Fibroblast of villous mesenchyme (primary cell): ENCODE measurements around the gene PID1. TPM values are rescaled to one million over a fixed set of nuclear protein-coding genes. Genes with fewer than 3 reads are reported as not detected.
A peak's percentile ranks its signal among the peaks of the same experiment; 100 is the strongest.

ENCODE experiments used
- DNase-seq: peaks from one replicate; pipeline ENCODE4 v3.0.0-alpha.2; 2010; ENCODE audit warnings: low read depth
- H3K4me3 ChIP-seq: 2 replicates; pipeline ENCODE4 v1.5.1; 2011; ENCODE audit warnings: low read depth, mild to moderate bottlenecking, low read length
- total RNA-seq: library from RNA; depleted of rRNA; stranded (reverse); fragments of >200 nt; gene quantifications from 2 replicates; pipeline ENCODE4 v1.2.3, GENCODE V29; 2012
- TF ChIP-seq, protein P1 (sequence below): IDR thresholded peaks from 2 replicates; pipeline ENCODE4 v1.5.1; 2012; ENCODE audit warnings: low read depth, mild to moderate bottlenecking, low read length; ENCODE audit not compliant: insufficient read depth

PID1 gene
- total RNA-seq, 1 donor, result 12.1 TPM

DNA sequence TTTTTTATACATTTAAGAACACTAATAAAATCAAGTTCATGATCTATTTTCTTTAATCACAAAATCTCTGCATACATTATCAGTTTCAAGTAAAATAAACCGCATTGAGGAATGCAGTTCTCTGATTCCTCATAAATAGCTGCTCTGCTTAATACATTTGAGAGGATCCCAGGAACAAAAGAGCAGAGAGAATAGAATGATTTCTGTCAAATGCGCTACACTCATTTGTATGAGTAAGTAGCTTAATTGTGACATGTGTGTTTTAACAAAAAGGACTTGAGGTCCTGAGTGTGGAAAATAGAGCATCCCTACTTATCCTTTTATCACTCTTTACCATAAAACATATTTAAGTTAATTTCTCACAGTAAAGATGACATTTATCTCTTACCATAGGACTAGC lies 134.0 kb downstream of the PID1 start:
- no peak overlapping the region for H3K4me3 ChIP-seq
- TF ChIP-seq, protein P1, sequence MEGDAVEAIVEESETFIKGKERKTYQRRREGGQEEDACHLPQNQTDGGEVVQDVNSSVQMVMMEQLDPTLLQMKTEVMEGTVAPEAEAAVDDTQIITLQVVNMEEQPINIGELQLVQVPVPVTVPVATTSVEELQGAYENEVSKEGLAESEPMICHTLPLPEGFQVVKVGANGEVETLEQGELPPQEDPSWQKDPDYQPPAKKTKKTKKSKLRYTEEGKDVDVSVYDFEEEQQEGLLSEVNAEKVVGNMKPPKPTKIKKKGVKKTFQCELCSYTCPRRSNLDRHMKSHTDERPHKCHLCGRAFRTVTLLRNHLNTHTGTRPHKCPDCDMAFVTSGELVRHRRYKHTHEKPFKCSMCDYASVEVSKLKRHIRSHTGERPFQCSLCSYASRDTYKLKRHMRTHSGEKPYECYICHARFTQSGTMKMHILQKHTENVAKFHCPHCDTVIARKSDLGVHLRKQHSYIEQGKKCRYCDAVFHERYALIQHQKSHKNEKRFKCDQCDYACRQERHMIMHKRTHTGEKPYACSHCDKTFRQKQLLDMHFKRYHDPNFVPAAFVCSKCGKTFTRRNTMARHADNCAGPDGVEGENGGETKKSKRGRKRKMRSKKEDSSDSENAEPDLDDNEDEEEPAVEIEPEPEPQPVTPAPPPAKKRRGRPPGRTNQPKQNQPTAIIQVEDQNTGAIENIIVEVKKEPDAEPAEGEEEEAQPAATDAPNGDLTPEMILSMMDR, result no peak
- DNase-seq, result no peak

DNA sequence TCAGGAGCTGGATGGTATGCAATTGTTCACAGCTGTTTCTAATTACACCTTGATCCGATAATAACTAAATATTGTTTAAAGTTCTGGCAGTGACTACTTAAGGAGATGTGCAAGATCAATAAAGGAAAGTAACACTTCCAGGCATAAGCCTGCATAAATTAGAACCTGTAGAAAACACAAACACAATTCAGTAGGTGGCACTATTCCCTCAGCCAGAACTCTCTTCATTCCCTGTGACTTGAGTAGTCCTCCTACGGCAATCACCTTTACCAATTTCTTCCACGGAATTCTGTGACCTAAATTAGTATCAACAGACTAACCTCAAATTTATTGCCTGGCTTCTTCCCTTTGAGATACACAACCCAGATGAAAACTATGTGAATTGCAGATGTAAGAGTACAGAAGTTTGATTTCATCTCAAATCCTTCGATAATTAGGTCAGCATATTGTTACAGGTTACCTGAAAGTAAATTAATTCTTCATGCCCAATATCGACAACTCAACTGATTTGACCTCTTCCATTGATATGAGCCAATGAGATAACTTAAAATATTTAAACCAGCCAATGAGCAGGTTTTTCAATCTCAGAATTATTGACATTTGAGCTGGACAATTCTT lies 137.8 kb downstream of the PID1 start:
- peak; percentile 65 for DNase-seq
- H3K4me3 ChIP-seq, result no peak overlapping the region
- TF ChIP-seq, protein P1, result peak; percentile 69

DNA sequence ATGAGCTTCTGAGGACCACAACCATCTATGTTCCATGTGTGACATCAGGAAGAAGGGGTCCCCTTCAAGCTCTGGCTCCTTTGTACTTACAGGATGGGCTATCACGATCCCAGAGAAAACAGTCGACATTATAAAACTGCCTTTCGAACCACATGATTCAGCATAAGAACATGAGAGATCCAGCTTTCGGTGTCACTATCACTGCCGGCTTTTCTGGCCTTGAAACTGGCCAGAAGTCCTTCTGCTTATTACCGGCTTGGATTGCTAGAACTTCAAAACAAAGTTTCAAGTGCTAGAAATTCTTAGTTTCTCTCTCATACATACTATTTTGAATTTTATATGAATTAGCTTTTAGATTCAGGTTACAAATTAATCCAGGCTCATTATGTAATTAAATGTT lies 138.9 kb downstream of the PID1 start:
- no peak for DNase-seq
- H3K4me3 ChIP-seq, result no peak overlapping the region
- TF ChIP-seq, protein P1, result no peak

DNA sequence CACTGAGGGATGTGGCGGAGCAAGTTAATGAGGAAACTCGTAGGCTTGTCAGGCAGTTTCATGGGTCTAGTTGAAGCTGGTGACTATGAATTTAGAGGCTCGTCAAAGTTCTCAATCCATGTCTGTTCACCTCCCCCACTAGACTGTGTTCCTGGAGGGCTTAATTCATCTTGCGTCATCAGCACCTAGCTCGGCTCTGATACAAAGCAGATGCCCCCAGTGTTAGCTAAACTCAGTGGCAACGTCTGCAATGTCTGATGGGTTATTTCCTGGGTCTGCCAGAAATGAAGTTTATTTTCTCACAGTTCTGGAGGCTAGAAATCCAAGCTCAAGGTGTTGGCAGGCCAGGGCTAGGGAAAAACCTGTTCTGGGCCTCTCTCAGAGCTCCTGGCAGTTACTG lies 140.6 kb downstream of the PID1 start:
- H3K4me3 ChIP-seq, result no peak overlapping the region

DNA sequence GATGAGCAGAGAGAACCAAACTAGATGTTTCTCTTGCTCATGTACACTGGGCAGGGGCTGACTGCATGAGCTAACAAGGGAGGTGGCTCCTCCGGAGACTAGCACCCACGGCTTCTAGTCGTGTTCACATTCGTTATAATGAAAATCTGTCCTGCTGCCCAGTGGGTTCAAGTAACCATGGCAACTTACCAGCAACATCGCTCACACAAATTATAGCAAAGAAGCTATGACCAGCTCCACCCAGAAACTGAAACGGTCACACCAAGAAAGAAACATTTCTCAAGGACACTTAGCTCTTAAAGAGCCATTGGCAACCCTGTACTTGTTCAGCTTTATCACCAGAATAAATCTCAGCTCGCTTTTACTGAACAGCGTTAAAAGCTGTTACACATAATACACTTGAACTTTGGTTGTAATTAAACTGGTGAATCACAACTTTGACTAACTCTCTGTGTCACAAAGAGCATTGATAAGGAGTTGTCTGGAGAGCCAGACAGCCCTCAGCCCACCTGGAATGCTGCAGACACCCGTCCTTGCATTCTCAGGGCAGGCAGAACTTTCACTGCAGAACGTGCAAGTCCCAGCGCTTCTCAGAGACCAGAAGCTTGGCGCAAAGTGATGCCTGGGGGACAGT lies 141.2 kb downstream of the PID1 start:
- TF ChIP-seq, protein P1, result no peak
- H3K4me3 ChIP-seq, result no peak overlapping the region
- peak; percentile 51 for DNase-seq

More for the DNA sequence above, 140.6 kb downstream of the PID1 start:
- TF ChIP-seq, protein P1, result no peak
- DNase-seq, result peak; percentile 68

DNA sequence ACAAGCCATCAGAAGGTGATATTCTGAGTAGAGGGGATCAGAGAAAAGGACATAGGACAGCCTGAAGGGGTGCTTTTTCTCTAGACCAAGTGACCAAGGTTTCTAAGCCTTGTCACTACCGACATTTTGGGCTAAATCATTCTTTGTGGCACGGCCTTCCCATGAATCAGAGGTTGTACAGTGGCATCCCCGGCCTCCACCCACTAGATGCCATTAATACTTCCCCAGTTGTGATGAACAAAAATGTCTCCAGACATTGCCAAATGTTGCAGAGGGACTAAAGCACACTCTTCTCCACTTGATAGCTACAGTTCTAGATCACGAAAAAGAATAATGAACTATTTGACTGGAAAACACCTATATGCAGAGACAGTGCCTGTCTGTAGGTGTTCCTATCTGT lies 143.6 kb downstream of the PID1 start:
- no peak for DNase-seq
- TF ChIP-seq, protein P1, result no peak
- H3K4me3 ChIP-seq, result no peak overlapping the region
